HG03460 (cell line): ENCODE results near the gene RNPEPL1.

Source experiments
- ATAC-seq: cut with Tn5 transposase; IDR thresholded peaks from one replicate; pipeline ENCODE4 v1.9.1; 2021; ENCODE audit not compliant: unreplicated experiment

The RNPEPL1 gene

GRCh38 chr2:240589850-240590525, 21.7 kb downstream of the RNPEPL1 start:
- ATAC-seq: no peak

DNA sequence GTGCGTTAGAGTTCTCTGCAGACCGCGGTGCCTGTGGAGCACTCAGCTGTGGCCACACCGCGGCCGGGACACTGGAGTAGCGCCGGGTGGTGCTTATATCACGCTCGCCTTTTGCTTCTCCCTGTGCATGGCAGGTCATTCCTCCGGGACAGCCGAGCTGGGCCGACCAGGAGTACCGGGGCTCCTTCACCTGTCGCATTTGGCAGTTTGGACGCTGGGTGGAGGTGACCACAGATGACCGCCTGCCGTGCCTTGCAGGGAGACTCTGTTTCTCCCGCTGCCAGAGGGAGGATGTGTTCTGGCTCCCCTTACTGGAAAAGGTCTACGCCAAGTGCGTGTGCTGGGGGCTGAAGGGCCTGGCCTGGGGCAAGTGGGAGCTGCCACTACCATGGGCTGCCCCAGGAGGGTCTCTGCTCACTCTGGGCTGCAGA, 22.4 kb downstream of the RNPEPL1 start:
- ATAC-seq: no peak

DNA sequence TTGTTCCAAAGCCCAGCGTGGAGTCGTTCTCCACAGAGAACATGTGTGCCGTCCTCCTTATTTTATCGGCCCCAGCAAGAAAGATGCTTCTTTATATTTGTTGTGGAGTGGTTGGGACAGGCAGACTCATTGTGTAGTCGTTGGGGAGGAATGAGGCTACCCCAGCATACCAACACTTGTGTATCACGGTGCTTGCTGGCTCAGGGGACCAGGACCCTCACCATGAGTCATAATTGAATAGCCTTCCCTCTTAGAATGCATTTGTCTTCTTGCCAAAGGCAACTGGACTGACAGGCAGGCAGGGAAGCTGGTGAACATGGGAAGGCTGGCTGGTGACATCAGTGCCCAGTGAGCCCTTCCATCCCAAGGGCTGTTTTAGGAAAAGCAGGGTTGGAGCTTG, 22.9 kb downstream of the RNPEPL1 start:
- no peak for ATAC-seq

DNA sequence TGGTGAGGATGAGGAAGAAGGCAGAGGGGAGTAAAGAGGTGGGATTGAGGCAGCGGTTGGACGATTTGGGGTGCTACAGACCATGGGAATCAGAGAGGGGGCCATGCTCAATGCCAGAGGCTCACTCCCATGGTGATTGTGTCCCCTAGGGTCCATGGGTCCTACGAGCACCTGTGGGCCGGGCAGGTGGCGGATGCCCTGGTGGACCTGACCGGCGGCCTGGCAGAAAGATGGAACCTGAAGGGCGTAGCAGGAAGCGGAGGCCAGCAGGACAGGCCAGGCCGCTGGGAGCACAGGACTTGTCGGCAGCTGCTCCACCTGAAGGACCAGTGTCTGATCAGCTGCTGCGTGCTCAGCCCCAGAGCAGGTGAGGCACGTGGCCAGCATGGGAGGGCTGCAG, 23.5 kb downstream of the RNPEPL1 start:
- no peak for ATAC-seq

DNA sequence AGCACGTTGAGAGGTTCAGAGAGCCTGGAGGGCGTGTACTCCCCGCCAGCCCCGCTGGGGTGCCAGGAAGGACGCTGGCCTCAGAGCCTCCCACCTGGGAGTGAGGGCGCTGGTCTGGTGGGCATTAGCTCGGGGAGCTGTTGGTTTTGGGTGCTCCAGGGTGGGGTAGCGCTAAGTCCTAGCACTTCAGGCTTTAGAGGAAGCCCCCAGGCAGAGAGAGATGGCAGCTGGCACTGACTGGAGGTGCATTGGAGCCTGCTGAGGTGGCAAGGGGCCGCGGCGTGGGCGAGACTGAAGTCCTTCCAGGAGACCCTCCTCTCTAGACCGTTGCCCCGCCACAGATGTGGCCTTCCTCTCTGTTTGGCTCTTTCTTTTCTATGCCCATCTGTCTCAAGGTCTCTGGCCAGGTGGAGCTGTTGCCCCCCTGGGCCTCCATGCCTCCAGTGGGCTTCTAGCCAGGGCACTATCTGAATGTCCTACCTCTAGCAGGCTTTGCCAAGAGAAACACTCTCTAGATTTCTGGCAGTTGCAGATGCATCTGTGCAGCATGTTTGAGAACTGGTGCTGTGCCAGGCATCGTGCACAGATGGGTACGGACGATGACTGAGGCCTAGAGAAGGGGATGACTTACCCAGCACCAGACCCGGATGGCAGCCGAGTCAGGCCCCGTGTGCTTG, 24.9 kb downstream of the RNPEPL1 start:
- ATAC-seq: no peak

DNA sequence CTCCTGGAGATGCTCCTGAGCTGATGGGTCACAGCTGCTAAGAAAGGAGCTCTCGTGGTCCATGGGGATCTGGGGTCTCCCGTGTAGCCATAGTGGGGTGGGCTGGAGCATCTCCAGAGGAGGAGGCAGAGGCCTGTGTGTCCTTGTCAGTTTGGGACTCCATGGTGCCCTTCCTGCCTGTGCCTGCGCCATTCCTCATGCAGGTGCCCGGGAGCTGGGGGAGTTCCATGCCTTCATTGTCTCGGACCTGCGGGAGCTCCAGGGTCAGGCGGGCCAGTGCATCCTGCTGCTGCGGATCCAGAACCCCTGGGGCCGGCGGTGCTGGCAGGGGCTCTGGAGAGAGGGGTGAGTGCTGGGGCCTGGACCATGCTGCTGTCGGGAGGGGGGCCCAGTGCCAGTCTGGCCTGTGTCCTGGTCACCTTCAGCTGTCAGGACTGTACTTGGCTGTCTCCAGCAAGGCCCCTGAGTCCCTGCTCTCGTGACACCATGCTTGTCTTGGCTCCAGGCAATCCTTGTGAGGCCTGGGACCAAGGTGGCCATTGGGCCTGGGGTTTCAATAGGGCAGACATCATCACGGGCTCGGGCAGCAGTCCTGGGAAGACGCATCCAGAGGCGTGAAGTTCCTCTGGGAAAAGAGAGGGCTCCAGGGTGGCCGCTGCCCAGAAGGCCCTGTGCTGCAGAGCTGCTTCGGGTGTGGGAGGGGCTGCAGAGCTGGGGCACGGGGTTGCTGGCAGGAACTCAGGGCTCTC, 25.6 kb downstream of the RNPEPL1 start:
- ATAC-seq: no peak

GRCh38 chr2:240594511-240595380, 26.5 kb downstream of the RNPEPL1 start:
- no peak for ATAC-seq

DNA sequence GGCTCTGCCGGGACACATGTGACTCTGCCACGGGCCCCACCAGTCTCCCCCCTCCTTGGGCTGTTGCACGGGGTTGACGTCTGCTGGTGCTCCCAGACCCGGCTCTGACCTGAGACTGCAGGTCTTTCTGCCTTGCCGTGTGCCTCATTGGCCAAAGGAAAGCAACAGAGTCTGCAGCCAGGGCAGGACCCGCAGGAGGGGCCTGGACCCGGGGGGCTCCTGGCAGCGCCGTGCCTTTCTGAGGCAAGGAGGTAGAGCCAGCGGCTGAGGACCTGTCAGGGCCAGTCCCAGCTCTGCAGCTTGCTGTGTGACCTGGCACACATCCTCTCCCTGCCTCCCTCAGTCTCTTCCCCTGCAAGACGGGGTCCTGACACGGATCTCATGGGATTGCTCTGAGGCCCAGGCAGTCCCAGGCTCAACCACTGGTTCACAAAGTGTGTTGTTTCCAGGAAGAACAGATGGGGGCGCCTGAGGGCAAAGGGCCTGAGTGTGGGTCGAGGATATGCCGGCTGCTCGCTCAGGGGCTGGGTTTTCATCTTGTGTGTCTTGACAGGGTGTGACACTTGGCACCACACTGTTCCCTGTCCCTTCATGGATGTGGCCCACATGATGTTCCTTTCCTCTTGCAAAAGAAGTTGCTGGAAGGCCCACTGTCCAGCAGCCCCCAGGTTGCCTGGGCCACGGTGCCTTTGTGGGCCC, 27.2 kb downstream of the RNPEPL1 start:
- no peak for ATAC-seq

DNA sequence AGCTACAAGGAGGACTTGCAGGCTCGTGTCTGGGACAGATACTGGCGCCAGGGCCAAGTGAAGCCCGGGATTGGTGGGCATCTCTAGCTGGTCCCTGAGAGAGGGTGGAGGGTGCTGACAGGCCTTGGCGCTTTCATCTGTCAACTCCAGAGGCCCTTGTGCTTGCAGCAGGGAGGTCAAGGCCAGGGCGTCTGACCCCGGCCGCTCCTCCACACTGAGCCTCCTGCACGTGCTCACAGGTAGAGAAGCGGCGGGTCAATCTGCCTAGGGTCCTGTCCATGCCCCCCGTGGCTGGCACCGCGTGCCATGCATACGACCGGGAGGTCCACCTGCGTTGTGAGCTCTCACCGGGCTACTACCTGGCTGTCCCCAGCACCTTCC, 27.8 kb downstream of the RNPEPL1 start:
- ATAC-seq: no peak

GRCh38 chr2:240596491-240596931, 28.2 kb downstream of the RNPEPL1 start:
- no peak for ATAC-seq

- no peak for ATAC-seq
Measured at GRCh38 chr2:240597054-240597418, 28.8 kb downstream of the RNPEPL1 start.

GRCh38 chr2:240597419-240598181, 29.3 kb downstream of the RNPEPL1 start:
- ATAC-seq: no peak

- ATAC-seq: no peak
Measured at GRCh38 chr2:240598311-240598911, 30.1 kb downstream of the RNPEPL1 start.

GRCh38 chr2:240599141-240599583, 30.9 kb downstream of the RNPEPL1 start:
- no peak for ATAC-seq

DNA sequence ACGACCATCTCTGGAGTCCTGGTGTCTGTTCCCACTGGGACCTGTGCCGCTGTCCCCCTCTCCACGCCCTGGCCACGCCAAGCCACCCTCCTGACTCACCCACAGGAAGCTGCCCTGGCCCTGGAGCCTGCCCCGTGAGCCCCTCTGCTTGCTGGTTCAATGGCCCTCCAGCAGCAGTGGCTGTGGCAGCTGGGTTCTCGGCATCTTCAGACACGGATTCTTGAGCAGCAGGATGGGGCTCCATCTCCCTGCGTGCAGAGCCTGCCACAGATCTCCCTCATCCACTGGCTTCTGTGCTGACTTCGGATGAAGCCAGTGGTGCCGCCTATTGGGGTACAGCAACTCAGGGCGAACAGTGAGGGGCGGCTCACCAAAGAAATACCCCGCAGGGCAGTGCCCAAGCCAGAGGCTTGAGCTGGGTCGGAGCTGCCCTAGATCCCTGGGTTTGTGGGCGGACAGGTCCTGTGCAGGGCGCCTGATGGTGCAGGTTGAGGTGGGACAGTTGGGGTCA, 32.2 kb downstream of the RNPEPL1 start:
- ATAC-seq: no peak

DNA sequence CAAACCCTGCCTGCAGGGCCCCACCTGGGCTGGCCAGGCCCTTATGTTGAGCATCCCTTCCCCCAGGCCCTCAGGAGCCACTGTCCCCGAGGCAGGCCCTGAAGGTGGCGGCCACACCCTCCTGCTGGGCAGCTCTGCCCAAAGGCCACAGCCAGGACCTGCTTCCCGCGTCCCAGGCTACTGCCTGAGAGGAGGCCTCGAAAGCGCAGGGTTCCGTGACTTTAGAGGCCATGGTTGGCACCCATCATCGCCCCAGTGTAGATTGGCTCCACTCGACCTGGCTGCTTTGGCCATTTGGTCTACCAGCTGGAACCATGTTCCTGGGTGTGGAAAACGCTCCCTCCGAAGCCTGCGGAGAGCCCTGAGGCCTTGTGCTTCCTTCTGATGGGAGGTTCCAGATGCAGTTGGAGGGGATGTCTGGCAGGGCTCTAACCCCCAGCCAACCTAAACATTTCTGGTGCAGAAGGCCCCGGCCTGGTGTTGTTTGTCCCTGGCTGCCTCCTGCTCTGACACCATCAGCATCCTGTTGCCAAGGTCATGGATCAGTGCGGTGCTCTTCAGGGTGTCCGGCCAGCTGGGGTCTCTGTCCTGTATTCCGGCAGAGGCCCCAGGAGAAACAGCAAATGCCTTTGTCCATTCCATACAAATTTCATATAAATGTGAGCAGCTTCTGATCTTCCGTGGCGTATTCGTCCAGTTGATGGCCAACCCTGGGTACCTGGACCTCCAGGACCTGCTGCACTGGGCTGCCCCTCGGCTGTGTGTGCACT, 33.0 kb downstream of the RNPEPL1 start:
- ATAC-seq: no peak

- ATAC-seq: no peak
Measured at GRCh38 chr2:240601831-240602160, 33.5 kb downstream of the RNPEPL1 start.

DNA sequence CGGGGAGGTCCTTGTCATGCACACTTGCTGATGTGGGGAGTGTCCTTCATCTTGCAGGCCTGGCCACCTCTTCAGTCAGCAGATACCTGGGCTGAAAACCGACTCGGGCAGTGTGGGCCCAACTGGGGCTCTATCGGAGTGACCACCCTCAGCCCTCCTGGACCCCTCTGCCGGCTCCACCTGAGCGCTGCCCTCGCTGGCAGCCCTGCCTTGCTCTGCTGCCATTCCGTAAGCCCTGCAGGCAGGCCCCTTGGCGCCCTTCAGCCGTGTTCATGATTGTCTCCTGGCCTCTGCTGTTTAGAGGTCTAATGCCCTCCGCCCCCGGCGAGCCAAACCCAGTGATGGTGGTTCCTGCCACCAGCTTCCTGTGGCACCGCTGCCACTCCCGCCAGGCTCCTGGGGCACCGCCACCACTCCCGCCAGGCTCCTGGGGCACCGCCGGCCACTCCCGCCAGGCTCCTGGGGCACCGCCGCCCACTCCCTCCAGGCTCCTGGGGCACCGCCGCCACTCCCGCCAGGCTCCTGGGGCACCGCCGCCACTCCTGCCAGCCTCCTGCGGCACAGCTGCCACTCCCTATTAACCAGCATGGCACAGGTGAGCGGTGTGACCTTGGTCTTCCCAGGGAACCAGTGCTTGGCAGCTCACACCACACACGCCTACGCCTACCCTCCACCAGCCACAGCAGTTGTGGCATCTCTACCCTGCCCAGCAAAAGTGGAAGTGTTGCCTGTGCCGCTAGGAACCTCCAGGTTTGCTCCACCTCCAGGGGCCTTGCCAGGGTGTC, 34.2 kb downstream of the RNPEPL1 start:
- ATAC-seq: no peak
